Kasumi-1 (cell line): ENCODE data around the gene GTF2A2.

Source experiments
- DNase-seq, 2 experiments: peaks; one replicate each; lab custom pipeline; 2025; lab: John Stamatoyannopoulos, UW

GTF2A2 gene

GRCh38 chr15:59605994-59606393 is 51.3 kb downstream of the GTF2A2 start:
- no peak for DNase-seq

DNA sequence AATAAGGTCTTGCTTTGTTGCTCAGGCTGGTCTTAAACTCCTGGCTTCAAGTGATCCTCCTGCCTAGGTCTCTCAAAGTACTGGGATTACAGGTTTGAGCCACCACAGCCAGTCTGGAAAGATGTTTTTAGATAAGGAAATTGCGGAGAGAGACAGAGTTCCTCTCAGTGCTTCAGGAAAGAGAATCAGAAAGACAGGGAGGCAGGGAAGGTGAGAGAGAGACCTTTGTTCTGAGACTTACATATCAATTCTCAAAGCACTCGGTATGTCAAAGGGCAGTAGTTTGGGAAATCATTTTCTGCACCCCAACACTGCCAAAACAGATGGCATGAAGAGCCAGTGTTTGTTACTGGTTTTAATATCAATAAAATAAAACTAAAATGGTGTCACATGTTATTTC is 58.9 kb downstream of the GTF2A2 start:
- DNase-seq, result no peak

DNA sequence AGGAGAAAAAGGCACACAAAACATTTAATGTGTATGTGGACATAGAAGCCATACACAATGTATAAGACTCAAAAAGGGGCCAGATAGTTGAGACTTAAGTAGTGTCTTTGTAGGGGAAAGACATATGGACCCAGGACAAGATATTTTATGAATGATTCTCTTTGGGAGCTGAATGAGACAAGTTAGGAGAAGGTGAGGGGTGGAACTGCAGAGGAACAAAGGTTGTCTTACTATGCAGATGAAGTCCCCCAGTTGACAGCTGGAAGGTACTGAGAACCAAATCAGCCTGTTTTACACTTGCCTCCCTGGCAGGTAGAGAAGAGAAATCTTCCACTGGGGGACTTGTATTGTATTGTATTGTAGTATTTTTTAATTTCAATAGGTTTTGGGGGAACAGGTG is 60.7 kb downstream of the GTF2A2 start:
- DNase-seq, result no peak

GRCh38 chr15:59595434-59595915 is 61.8 kb downstream of the GTF2A2 start:
- DNase-seq, result no peak

GRCh38 chr15:59594991-59595390 is 62.3 kb downstream of the GTF2A2 start:
- no peak for DNase-seq

GRCh38 chr15:59594493-59594942 is 62.8 kb downstream of the GTF2A2 start:
- DNase-seq, result no peak

DNA sequence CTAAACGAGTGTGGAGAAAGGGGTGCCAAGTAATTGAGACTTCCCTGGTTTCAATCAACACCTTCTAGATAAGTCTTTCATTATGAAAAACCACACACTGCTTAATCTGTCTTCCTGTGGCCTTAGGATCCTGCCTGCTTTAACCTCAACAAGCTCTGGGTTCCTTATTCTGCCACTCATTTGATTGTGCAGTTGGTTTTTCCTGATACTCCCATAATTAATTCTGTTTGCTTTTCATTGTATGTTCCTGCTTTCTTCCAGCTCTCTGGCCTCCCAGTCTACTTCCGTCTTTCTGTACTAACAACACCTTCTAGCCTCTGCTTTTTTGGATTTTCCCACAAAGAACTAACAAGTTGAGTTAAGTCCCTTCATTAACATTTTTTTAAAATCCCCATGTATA is 66.0 kb downstream of the GTF2A2 start:
- peak; percentile 42 to 48 for DNase-seq

DNA sequence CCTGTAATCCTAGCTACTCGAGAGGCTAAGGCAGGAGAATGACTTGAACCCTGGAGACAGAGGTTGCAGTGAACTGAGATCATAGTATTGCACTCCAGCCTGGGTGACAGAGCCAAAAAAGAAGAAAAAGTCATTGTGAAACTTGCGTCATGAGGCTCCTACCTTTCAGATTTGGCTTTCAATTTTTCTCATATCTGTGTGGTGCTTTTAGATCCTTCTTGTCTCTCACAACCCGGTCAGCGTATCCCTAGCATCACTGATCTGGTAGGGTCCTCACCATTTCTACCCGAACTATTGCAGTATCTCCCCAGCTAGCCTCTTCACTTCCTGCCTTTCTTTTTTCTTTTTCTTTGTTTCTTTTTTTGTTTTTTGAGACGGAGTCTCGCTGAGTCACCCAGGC is 67.3 kb downstream of the GTF2A2 start:
- no peak for DNase-seq
